Liver (tissue), 9 donors: Measurements from ENCODE around the gene MXRA8. TPM values are rescaled to one million over a fixed set of nuclear protein-coding genes. Genes with fewer than 3 reads are reported as not detected.

Source experiments
- DNase-seq: peaks from one replicate; pipeline ENCODE4 v3.0.0-alpha.2; 2017; ENCODE audit warnings: low spot score
- H3K27ac ChIP-seq, 2 donors: one replicate each; pipeline ENCODE4 v1.7.0; 2013; ENCODE audit warnings: inconsistent platforms in 2 of 2, low read length in 2 of 2, control low read depth in 1 of 2, low read depth in 1 of 2, mild to moderate bottlenecking in 1 of 2
- H3K27me3 ChIP-seq, 4 donors: one replicate each; pipeline versions ENCODE4 v1.6.1 to v1.7.0; 2013; ENCODE audit warnings: low read length in 3 of 4, inconsistent platforms in 1 of 4, mild to moderate bottlenecking in 1 of 4, moderate library complexity in 1 of 4; ENCODE audit not compliant: control insufficient read depth in 4 of 4, insufficient read depth in 4 of 4
- H3K36me3 ChIP-seq, 4 donors: one replicate each; pipeline versions ENCODE4 v1.6.1 to v1.7.0; 2013; ENCODE audit warnings: low read length in 3 of 4, mild to moderate bottlenecking in 3 of 4, low read depth in 1 of 4, moderate library complexity in 1 of 4; ENCODE audit not compliant: control insufficient read depth in 4 of 4, insufficient read depth in 3 of 4
- H3K4me1 ChIP-seq, 4 donors: one replicate each; pipeline versions ENCODE4 v1.6.1 to v1.7.0; 2013; ENCODE audit warnings: low read length in 3 of 4, mild to moderate bottlenecking in 3 of 4, moderate library complexity in 1 of 4; ENCODE audit not compliant: control insufficient read depth in 4 of 4, insufficient read depth in 4 of 4
- H3K4me3 ChIP-seq, 3 donors: one replicate each; pipeline versions ENCODE4 v1.6.1 to v1.7.0; 2013; ENCODE audit warnings: low read length in 3 of 3, control low read depth in 1 of 3, low read depth in 1 of 3, mild to moderate bottlenecking in 1 of 3
- H3K9ac ChIP-seq, 2 donors: one replicate each; pipeline ENCODE4 v1.7.0; 2013; ENCODE audit warnings: low read length in 2 of 2, mild to moderate bottlenecking in 2 of 2, moderate library complexity in 2 of 2, control low read depth in 1 of 2, low read depth in 1 of 2
- H3K9me3 ChIP-seq, 4 donors: one replicate each; pipeline versions ENCODE4 v1.6.1 to v1.7.0; 2013; ENCODE audit warnings: low read length in 3 of 4; ENCODE audit not compliant: control insufficient read depth in 4 of 4
- EGR1 ChIP-seq, 2 donors: IDR thresholded peaks; 2 replicates each; pipeline ENCODE4 v1.6.1; 2016 to 2018; ENCODE audit warnings: antibody characterized with exemption in 2 of 2, low read depth in 2 of 2
- FOXA1 ChIP-seq: IDR thresholded peaks from 2 replicates; pipeline ENCODE4 v1.6.1; 2016; ENCODE audit warnings: antibody characterized with exemption
- FOXA2 ChIP-seq: IDR thresholded peaks from 2 replicates; pipeline ENCODE4 v1.6.1; 2016; ENCODE audit warnings: antibody characterized with exemption
- GABPA ChIP-seq, 2 donors: IDR thresholded peaks in 1 of 2; conservative IDR thresholded peaks in 1 of 2; 2 replicates each; pipeline ENCODE4 v1.6.1; 2016; ENCODE audit warnings: antibody characterized with exemption in 2 of 2, mild to moderate bottlenecking in 1 of 2, moderate library complexity in 1 of 2
- HNF4A ChIP-seq, 2 donors: conservative IDR thresholded peaks; 2 replicates each; pipeline ENCODE4 v1.6.1; 2016; ENCODE audit warnings: antibody characterized with exemption in 2 of 2, mild to moderate bottlenecking in 2 of 2
- HNF4G ChIP-seq: IDR thresholded peaks from 2 replicates; pipeline ENCODE4 v1.6.1; 2016; ENCODE audit warnings: antibody characterized with exemption
- JUND ChIP-seq, 2 donors: IDR thresholded peaks; 2 replicates each; pipeline ENCODE4 v1.6.1; 2016; ENCODE audit warnings: antibody characterized with exemption in 2 of 2
- NR2F2 ChIP-seq: IDR thresholded peaks from 2 replicates; pipeline ENCODE4 v1.6.1; 2016; ENCODE audit warnings: antibody characterized with exemption
- RAD21 ChIP-seq, 2 donors: IDR thresholded peaks; 2 replicates each; pipeline ENCODE4 v1.6.1; 2016; ENCODE audit warnings: antibody characterized with exemption in 2 of 2, mild to moderate bottlenecking in 2 of 2
- RXRA ChIP-seq, 2 donors: IDR thresholded peaks; 2 replicates each; pipeline ENCODE4 v1.6.1; 2017 to 2018; ENCODE audit warnings: antibody characterized with exemption in 2 of 2, mild to moderate bottlenecking in 1 of 2
- TAF1 ChIP-seq: conservative IDR thresholded peaks from 2 replicates; pipeline ENCODE4 v1.6.1; 2016; ENCODE audit warnings: antibody characterized with exemption, mild to moderate bottlenecking
- YY1 ChIP-seq: IDR thresholded peaks from 2 replicates; pipeline ENCODE4 v1.6.1; 2016; ENCODE audit warnings: antibody characterized with exemption, mild to moderate bottlenecking
- WGBS: extraction: QIAGEN DNeasy Blood & Tissue Kit; methylation state at CpG from one replicate; pipeline ENCODE4 v1.1.7; 2013; 5-methylcytosine and 5-hydroxymethylcytosine counted together
- polyA plus RNA-seq, 2 donors: library from polyadenylated mRNA; stranded (reverse) in 1 of 2; unstranded in 1 of 2; fragments of 200-250 nt in 1 of 2; fragments of >200 nt in 1 of 2; fragmentation: Nextera tagmentation in 1 of 2; extraction: Ambion mirVana in 1 of 2; gene quantifications; one replicate each; pipeline versions ENCODE4 v1.2.1 to v1.2.3, GENCODE V29; 2013 to 2015
- total RNA-seq, 2 donors: library from RNA; depleted of rRNA; stranded (reverse); fragments of >200 nt; gene quantifications; one replicate each; pipeline ENCODE4 v1.2.3, GENCODE V29; 2014
- TF ChIP-seq, protein P1 (sequence below): IDR thresholded peaks from 2 replicates; pipeline ENCODE4 v1.6.1; 2016; ENCODE audit warnings: antibody characterized with exemption
- TF ChIP-seq, protein P2 (sequence below): IDR thresholded peaks from 2 replicates; pipeline ENCODE4 v1.6.1; 2016; ENCODE audit warnings: antibody characterized with exemption
- TF ChIP-seq, protein P3 (sequence below): IDR thresholded peaks from 2 replicates; pipeline ENCODE4 v1.6.1; 2016; ENCODE audit warnings: antibody characterized with exemption
- TF ChIP-seq, protein P4 (sequence below): IDR thresholded peaks from 2 replicates; pipeline ENCODE4 v1.6.1; 2016; ENCODE audit warnings: antibody characterized with exemption, mild to moderate bottlenecking
- donor health status: healthy.
- donor health status: healthy.
- donor health status: healthy.
- donor health status: healthy.
- donor health status: healthy.

MXRA8 gene
- total and polyA plus RNA-seq, 4 donors: 1.8 to 5.9 (median 4.2) TPM

DNA sequence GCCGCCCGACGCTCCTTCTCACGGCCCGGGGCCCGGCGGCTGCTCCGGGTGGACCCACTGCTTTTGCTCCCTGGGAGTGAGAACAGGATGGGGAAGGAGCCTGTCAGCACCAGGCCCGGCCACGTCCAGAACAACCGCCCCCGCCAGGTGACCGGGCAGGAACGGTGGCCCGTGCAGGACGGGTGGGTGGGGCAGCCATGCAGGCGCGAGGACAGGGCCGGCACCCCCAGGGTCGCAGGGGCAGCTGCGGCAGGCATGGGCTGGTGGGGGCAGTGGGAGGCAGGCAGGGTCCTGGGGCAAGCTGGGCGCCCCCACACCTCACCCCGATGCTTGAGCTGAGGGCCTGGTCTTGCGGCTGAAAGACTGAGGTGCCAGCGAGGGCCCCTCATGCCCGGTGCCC is 21.9 kb downstream of the MXRA8 start:
- no peak for TF ChIP-seq JUND (IDR thresholded peaks at IDR 0.05)
- TF ChIP-seq, protein P1, sequence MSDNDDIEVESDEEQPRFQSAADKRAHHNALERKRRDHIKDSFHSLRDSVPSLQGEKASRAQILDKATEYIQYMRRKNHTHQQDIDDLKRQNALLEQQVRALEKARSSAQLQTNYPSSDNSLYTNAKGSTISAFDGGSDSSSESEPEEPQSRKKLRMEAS: no peak
- no peak for TF ChIP-seq FOXA1
- no peak for TF ChIP-seq FOXA2
- no peak for TF ChIP-seq EGR1 (IDR thresholded peaks at IDR 0.05; ENCODE audit: low read depth in 2 of 2)
- TF ChIP-seq NR2F2: no peak
- TF ChIP-seq TAF1: no peak
- TF ChIP-seq, protein P2, sequence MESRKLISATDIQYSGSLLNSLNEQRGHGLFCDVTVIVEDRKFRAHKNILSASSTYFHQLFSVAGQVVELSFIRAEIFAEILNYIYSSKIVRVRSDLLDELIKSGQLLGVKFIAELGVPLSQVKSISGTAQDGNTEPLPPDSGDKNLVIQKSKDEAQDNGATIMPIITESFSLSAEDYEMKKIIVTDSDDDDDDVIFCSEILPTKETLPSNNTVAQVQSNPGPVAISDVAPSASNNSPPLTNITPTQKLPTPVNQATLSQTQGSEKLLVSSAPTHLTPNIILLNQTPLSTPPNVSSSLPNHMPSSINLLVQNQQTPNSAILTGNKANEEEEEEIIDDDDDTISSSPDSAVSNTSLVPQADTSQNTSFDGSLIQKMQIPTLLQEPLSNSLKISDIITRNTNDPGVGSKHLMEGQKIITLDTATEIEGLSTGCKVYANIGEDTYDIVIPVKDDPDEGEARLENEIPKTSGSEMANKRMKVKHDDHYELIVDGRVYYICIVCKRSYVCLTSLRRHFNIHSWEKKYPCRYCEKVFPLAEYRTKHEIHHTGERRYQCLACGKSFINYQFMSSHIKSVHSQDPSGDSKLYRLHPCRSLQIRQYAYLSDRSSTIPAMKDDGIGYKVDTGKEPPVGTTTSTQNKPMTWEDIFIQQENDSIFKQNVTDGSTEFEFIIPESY: no peak
- TF ChIP-seq HNF4G: no peak
- TF ChIP-seq HNF4A (conservative IDR thresholded peaks at IDR 0.05): no peak
- no peak for TF ChIP-seq RAD21 (IDR thresholded peaks at IDR 0.05)
- no peak for TF ChIP-seq RXRA (IDR thresholded peaks at IDR 0.05)
- no peak for TF ChIP-seq GABPA (IDR thresholded peaks at IDR 0.05 in 1 of 2, conservative IDR thresholded peaks at IDR 0.05 in 1 of 2)
- TF ChIP-seq, protein P3, sequence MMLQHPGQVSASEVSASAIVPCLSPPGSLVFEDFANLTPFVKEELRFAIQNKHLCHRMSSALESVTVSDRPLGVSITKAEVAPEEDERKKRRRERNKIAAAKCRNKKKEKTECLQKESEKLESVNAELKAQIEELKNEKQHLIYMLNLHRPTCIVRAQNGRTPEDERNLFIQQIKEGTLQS: no peak
- no peak for TF ChIP-seq YY1
- Histone ChIP-seq H3K27me3 (no peaks in the 10 kb centered on the region), H3K36me3 (peaks cover 0 to 29% (median 15%) of the 10 kb centered on the region in 4 donors), H3K9ac (no peak overlapping the region), H3K4me3 (no peak overlapping the region), H3K9me3 (no peaks in the 10 kb centered on the region), H3K27ac (no peak overlapping the region), H3K4me1 (peaks cover 6 to 21% (median 14%) of the 10 kb centered on the region in 4 donors)
- 96% methylated on average over 26 of the region's 26 CpGs for WGBS
- no peak for DNase-seq

DNA sequence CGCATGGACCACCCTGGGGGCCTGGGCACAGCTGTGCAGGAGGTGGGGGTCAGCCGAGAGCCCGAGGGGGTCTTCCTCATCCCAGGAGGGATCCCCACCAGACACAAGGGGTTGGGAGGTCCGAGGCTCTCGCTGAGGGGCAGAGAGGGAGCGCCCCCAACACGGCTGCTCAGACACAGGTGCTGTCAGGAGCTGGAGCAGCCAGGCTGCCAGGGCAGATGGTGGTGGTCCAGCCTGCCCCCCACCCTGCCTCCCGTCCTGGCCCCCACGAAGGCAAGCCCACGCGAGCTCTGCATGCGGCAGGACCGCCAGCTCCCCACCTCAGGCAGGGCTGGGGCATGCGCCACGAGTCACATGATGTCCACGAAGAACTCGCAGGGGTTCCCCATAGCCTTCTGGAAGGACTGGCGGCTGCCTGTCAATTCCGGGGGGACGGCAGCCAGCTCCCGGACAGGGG is 22.5 kb downstream of the MXRA8 start:
- Histone ChIP-seq H3K36me3 (peaks cover 0 to 24% (median 14%) of the 10 kb centered on the region in 4 donors), H3K9me3 (no peaks in the 10 kb centered on the region), H3K27me3 (no peaks in the 10 kb centered on the region), H3K4me1 (peaks cover 6 to 21% (median 14%) of the 10 kb centered on the region in 4 donors), H3K27ac (no peak overlapping the region), H3K4me3 (no peak overlapping the region), H3K9ac (no peak overlapping the region)
- 94% methylated on average over 21 of the region's 21 CpGs for WGBS
- TF ChIP-seq, protein P4, sequence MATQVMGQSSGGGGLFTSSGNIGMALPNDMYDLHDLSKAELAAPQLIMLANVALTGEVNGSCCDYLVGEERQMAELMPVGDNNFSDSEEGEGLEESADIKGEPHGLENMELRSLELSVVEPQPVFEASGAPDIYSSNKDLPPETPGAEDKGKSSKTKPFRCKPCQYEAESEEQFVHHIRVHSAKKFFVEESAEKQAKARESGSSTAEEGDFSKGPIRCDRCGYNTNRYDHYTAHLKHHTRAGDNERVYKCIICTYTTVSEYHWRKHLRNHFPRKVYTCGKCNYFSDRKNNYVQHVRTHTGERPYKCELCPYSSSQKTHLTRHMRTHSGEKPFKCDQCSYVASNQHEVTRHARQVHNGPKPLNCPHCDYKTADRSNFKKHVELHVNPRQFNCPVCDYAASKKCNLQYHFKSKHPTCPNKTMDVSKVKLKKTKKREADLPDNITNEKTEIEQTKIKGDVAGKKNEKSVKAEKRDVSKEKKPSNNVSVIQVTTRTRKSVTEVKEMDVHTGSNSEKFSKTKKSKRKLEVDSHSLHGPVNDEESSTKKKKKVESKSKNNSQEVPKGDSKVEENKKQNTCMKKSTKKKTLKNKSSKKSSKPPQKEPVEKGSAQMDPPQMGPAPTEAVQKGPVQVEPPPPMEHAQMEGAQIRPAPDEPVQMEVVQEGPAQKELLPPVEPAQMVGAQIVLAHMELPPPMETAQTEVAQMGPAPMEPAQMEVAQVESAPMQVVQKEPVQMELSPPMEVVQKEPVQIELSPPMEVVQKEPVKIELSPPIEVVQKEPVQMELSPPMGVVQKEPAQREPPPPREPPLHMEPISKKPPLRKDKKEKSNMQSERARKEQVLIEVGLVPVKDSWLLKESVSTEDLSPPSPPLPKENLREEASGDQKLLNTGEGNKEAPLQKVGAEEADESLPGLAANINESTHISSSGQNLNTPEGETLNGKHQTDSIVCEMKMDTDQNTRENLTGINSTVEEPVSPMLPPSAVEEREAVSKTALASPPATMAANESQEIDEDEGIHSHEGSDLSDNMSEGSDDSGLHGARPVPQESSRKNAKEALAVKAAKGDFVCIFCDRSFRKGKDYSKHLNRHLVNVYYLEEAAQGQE: no peak
- TF ChIP-seq EGR1 (IDR thresholded peaks at IDR 0.05; ENCODE audit: low read depth in 2 of 2) (no peak), GABPA (IDR thresholded peaks at IDR 0.05 in 1 of 2, conservative IDR thresholded peaks at IDR 0.05 in 1 of 2) (no peak), JUND (IDR thresholded peaks at IDR 0.05) (no peak), FOXA1 (no peak)
- no peak for DNase-seq
